Epithelial cell of esophagus (primary cell): ENCODE data around the gene FUT1.
A peak's percentile ranks its signal among the peaks of the same experiment; 100 is the strongest.

Source experiments
- DNase-seq: peaks from one replicate; pipeline ENCODE4 v3.0.0; 2010; ENCODE audit warnings: low read depth
- H3K4me3 ChIP-seq: 2 replicates; pipeline ENCODE4 v1.5.1; 2011; ENCODE audit warnings: mild to moderate bottlenecking, low read length, control low read depth
- CTCF ChIP-seq: IDR thresholded peaks from 2 replicates; pipeline ENCODE4 v1.5.1; 2011; ENCODE audit warnings: low read depth, mild to moderate bottlenecking, low read length, control low read depth, inconsistent platforms; ENCODE audit not compliant: insufficient read depth; ENCODE audit errors: missing control alignments

Gene FUT1

GRCh38 chr19:48713041-48713863, 39.2 kb downstream of the FUT1 start:
- peak overlapping the region; percentile 70 for H3K4me3 ChIP-seq
- peak; percentile 45 for DNase-seq
- TF ChIP-seq CTCF = peak; percentile 44

DNA sequence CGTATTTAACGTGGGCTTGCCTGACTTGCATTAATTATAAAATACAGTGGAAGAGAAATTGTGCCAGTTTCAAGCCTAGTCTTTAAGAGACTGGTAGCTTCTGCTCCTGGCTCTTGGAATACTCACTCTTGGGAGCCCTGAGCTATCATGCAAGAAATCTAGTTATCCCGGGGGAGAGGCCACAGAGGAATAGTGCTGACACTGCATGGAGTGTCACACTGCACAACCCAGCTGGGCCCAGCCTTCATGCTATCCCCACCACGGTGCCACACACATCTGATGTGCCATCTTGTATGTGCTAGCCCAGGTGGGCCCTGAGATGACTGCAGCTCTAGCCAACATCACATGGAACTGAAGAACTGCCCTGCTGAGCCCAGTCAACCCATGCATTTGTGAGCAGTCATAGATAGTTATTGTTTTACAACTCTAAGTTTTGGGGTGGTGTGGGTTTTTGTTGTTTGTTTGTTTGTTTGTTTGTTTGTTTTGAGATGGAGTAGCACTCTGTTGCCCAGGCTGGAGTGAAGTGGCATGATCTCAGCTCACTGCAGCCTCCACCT, 41.3 kb downstream of the FUT1 start:
- H3K4me3 ChIP-seq = no peak overlapping the region
- no peak for DNase-seq
- no peak for TF ChIP-seq CTCF

GRCh38 chr19:48708471-48708870, 44.0 kb downstream of the FUT1 start:
- TF ChIP-seq CTCF = no peak
- no peak overlapping the region for H3K4me3 ChIP-seq
- no peak for DNase-seq

DNA sequence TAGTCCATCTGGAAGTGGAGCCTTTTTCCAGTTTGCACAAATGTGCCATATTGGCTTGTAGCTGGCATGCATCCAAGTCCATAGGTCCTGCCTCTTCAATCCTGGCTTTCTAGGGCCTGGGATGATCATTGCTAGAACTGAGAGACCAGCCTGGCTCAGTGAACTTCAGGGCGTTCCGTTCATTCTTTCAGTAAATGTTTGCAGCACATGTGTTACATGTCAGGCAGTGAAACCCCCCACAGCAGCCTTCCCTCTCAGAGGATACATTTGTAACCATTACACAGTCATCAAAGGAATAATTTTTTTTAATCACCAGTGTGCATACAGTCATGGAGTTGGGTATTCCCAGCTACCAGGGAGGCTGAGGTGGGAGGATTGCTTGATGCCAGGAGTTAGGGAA, 47.0 kb downstream of the FUT1 start:
- no peak overlapping the region for H3K4me3 ChIP-seq
- TF ChIP-seq CTCF = no peak

GRCh38 chr19:48703316-48703715, 49.1 kb downstream of the FUT1 start:
- TF ChIP-seq CTCF = no peak
- no peak overlapping the region for H3K4me3 ChIP-seq
- DNase-seq = no peak

More for the DNA sequence above, 47.0 kb downstream of the FUT1 start:
- DNase-seq = no peak

DNA sequence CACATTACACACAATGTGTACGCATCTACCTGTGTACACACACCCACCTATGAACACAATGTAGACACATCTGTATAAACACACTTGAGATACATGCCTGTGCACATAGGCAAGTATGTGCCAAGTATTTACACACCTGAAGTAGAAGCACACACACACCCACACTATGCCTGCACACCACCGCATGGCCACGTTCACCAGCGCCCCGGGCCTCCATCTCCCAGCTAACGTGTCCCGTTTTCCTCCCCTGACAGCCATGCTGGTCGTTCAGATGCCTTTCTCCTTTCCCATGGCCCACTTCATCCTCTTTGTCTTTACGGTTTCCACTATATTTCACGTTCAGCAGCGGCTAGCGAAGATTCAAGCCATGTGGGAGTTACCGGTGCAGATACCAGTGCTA, 49.7 kb downstream of the FUT1 start:
- no peak overlapping the region for H3K4me3 ChIP-seq
- TF ChIP-seq CTCF = no peak
- DNase-seq = no peak

- TF ChIP-seq CTCF = no peak
- DNase-seq = peak; percentile 37
- H3K4me3 ChIP-seq = no peak overlapping the region
Measured at GRCh38 chr19:48698046-48698445, 54.4 kb downstream of the FUT1 start.
